Osteocyte (in vitro differentiated cells): ENCODE measurements around the gene AWAT2. TPM values are rescaled to one million over a fixed set of nuclear protein-coding genes. Genes with fewer than 3 reads are reported as not detected.

Source experiments
- DNase-seq: peaks from one replicate; pipeline ENCODE4 v3.0.0; 2021; ENCODE audit warnings: mixed read lengths; ENCODE audit not compliant: unreplicated experiment; ENCODE audit errors: extremely low spot score
- H3K27ac Mint-ChIP-seq: one replicate; pipeline ENCODE4 v1.8.0; 2021; ENCODE audit warnings: mild to moderate bottlenecking, mixed read lengths; ENCODE audit not compliant: unreplicated experiment
- H3K27me3 Mint-ChIP-seq: one replicate; pipeline ENCODE4 v1.8.0; 2021; ENCODE audit warnings: mixed read lengths; ENCODE audit not compliant: unreplicated experiment
- H3K36me3 Mint-ChIP-seq: one replicate; pipeline ENCODE4 v1.8.0; 2021; ENCODE audit warnings: mixed read lengths; ENCODE audit not compliant: unreplicated experiment
- H3K4me1 Mint-ChIP-seq: one replicate; pipeline ENCODE4 v1.8.0; 2021; ENCODE audit warnings: mixed read lengths; ENCODE audit not compliant: unreplicated experiment
- H3K4me3 Mint-ChIP-seq: one replicate; pipeline ENCODE4 v1.8.0; 2021; ENCODE audit warnings: mild to moderate bottlenecking, moderate library complexity, mixed read lengths; ENCODE audit not compliant: unreplicated experiment
- H3K9me3 Mint-ChIP-seq: one replicate; pipeline ENCODE4 v1.8.0; 2021; ENCODE audit warnings: mixed read lengths; ENCODE audit not compliant: unreplicated experiment
- CTCF ChIP-seq: fragments of 200-600 bp; sonication (generic); IDR thresholded peaks from 2 replicates; pipeline ENCODE4 v1.5.0; 2021; ENCODE audit warnings: antibody characterized with exemption, mild to moderate bottlenecking, moderate library complexity
- total RNA-seq: library from RNA; stranded (reverse); gene quantifications from 2 replicates; pipeline ENCODE4 v1.2.1, GENCODE V29; 2021

Gene AWAT2
- total RNA-seq, 1 donor from 2014 or later = not detected

GRCh38 chrX:70088751-70089150, 39.0 kb upstream of the AWAT2 start:
- H3K27me3 Mint-ChIP-seq = no peaks in the 10 kb centered on the region
- no peak for TF ChIP-seq CTCF
- DNase-seq = peak; percentile 51
- peaks cover 2% of the 10 kb centered on the region for H3K4me1 Mint-ChIP-seq
- H3K4me3 Mint-ChIP-seq = no peak overlapping the region
- H3K27ac Mint-ChIP-seq = no peak overlapping the region
- no peaks in the 10 kb centered on the region for H3K9me3 Mint-ChIP-seq
- no peaks in the 10 kb centered on the region for H3K36me3 Mint-ChIP-seq

- no peaks in the 10 kb centered on the region for H3K9me3 Mint-ChIP-seq
- no peak overlapping the region for H3K4me3 Mint-ChIP-seq
- no peak for TF ChIP-seq CTCF
- no peaks in the 10 kb centered on the region for H3K27me3 Mint-ChIP-seq
- DNase-seq = peak; percentile 51
- H3K27ac Mint-ChIP-seq = no peak overlapping the region
- no peaks in the 10 kb centered on the region for H3K36me3 Mint-ChIP-seq
- H3K4me1 Mint-ChIP-seq = peaks cover 2% of the 10 kb centered on the region
These were observed 38.3 kb upstream of the AWAT2 start for GRCh38 chrX:70087857-70088630.

GRCh38 chrX:70084592-70085240, 35.0 kb upstream of the AWAT2 start:
- no peak for DNase-seq
- Mint-ChIP-seq H3K4me1 (peaks cover 2% of the 10 kb centered on the region), H3K9me3 (no peaks in the 10 kb centered on the region), H3K4me3 (no peak overlapping the region), H3K27ac (no peak overlapping the region), H3K27me3 (no peaks in the 10 kb centered on the region), H3K36me3 (no peaks in the 10 kb centered on the region)
- no peak for TF ChIP-seq CTCF

GRCh38 chrX:70082723-70083122, 33.0 kb upstream of the AWAT2 start:
- Mint-ChIP-seq H3K4me3 (no peak overlapping the region), H3K36me3 (no peaks in the 10 kb centered on the region), H3K4me1 (peaks cover under 1% of the 10 kb centered on the region), H3K27me3 (no peaks in the 10 kb centered on the region), H3K27ac (no peak overlapping the region), H3K9me3 (peaks cover 4% of the 10 kb centered on the region)
- TF ChIP-seq CTCF = no peak
- no peak for DNase-seq

GRCh38 chrX:70079870-70080269, 30.1 kb upstream of the AWAT2 start:
- no peak for DNase-seq
- H3K4me3 Mint-ChIP-seq = no peak overlapping the region
- H3K27ac Mint-ChIP-seq = no peak overlapping the region
- H3K27me3 Mint-ChIP-seq = no peaks in the 10 kb centered on the region
- H3K9me3 Mint-ChIP-seq = peaks cover 9% of the 10 kb centered on the region
- no peaks in the 10 kb centered on the region for H3K4me1 Mint-ChIP-seq
- no peak for TF ChIP-seq CTCF
- H3K36me3 Mint-ChIP-seq = no peaks in the 10 kb centered on the region
